CD8-positive, alpha-beta memory T cell (primary cell): ENCODE data around the gene RPS3. TPM values are rescaled to one million over a fixed set of nuclear protein-coding genes. Genes with fewer than 3 reads are reported as not detected.

ENCODE experiments used
- CTCF ChIA-PET: fragments of 350-600 bp; sonication (Branson Sonifier 250); formaldehyde crosslinking; loops from one replicate; lab custom pipeline; 2021; ENCODE audit warnings: antibody characterized with exemption; lab: Charles Lee
- POLR2A ChIA-PET: fragments of 350-600 bp; sonication (Branson Sonifier 250); formaldehyde crosslinking; loops from one replicate; lab custom pipeline; 2021; ENCODE audit warnings: antibody characterized with exemption; lab: Charles Lee
- DNase-seq, 5 donors: peaks; one replicate each; pipeline versions ENCODE4 v3.0.0 to v3.0.0-alpha.2; 2020 to 2022; ENCODE audit warnings: mixed read lengths in 1 of 5
- H3K27ac ChIP-seq: one replicate; pipeline ENCODE4 v1.7.0; 2013; ENCODE audit warnings: low read depth, mild to moderate bottlenecking, low read length, moderate library complexity
- H3K27me3 ChIP-seq: 2 replicates; pipeline ENCODE4 v1.7.0; 2013; ENCODE audit warnings: low read length, mild to moderate bottlenecking; ENCODE audit not compliant: insufficient read depth, poor library complexity, severe bottlenecking
- H3K36me3 ChIP-seq: 2 replicates; pipeline ENCODE4 v1.7.0; 2013; ENCODE audit warnings: mild to moderate bottlenecking, low read length, moderate library complexity; ENCODE audit not compliant: insufficient read depth
- H3K4me1 ChIP-seq: 2 replicates; pipeline ENCODE4 v1.7.0; 2013; ENCODE audit warnings: mild to moderate bottlenecking, low read length, moderate library complexity; ENCODE audit not compliant: insufficient read depth
- H3K4me3 ChIP-seq: 2 replicates; pipeline ENCODE4 v1.7.0; 2013; ENCODE audit warnings: mild to moderate bottlenecking, low read length
- H3K9me3 ChIP-seq: 2 replicates; pipeline ENCODE4 v1.7.0; 2013; ENCODE audit warnings: mild to moderate bottlenecking, low read length
- H3K27ac Mint-ChIP-seq, 8 donors: one replicate each; pipeline ENCODE4 v1.8.0; 2020 to 2021; ENCODE audit warnings: mixed read lengths in 8 of 8, mild to moderate bottlenecking in 6 of 8, inconsistent platforms in 3 of 8, moderate library complexity in 3 of 8
- H3K27me3 Mint-ChIP-seq, 2 donors: one replicate each; pipeline ENCODE4 v1.8.0; 2020 to 2021; ENCODE audit warnings: mixed read lengths in 2 of 2, mild to moderate bottlenecking in 1 of 2, moderate library complexity in 1 of 2
- H3K36me3 Mint-ChIP-seq, 3 donors: one replicate each; pipeline ENCODE4 v1.8.0; 2020 to 2021; ENCODE audit warnings: mixed read lengths in 3 of 3, inconsistent platforms in 1 of 3, mild to moderate bottlenecking in 1 of 3
- H3K4me1 Mint-ChIP-seq, 3 donors: one replicate each; pipeline ENCODE4 v1.8.0; 2020 to 2021; ENCODE audit warnings: mixed read lengths in 3 of 3, inconsistent platforms in 1 of 3, mild to moderate bottlenecking in 1 of 3
- H3K4me3 Mint-ChIP-seq, 7 donors: one replicate each; pipeline ENCODE4 v1.8.0; 2020 to 2021; ENCODE audit warnings: mixed read lengths in 7 of 7, mild to moderate bottlenecking in 6 of 7, moderate library complexity in 4 of 7, inconsistent platforms in 2 of 7
- H3K9me3 Mint-ChIP-seq, 5 donors: one replicate each; pipeline ENCODE4 v1.8.0; 2020 to 2022; ENCODE audit warnings: mixed read lengths in 5 of 5, mild to moderate bottlenecking in 3 of 5, moderate library complexity in 2 of 5, inconsistent platforms in 1 of 5
- polyA plus RNA-seq: library from polyadenylated mRNA; unstranded; fragments of 300-500 nt; fragmentation: Illumina TruSeq; gene quantifications from one replicate; pipeline ENCODE4 v1.2.3, GENCODE V29; 2021
- total RNA-seq, 2 experiments: library from RNA; stranded (reverse); gene quantifications; one replicate each; pipeline ENCODE4 v1.2.3, GENCODE V29; 2021

RPS3 gene
- total and polyA plus RNA-seq, 3 experiments from 2014 or later, result 3,916 to 4,910 (median 3,935) TPM

DNA sequence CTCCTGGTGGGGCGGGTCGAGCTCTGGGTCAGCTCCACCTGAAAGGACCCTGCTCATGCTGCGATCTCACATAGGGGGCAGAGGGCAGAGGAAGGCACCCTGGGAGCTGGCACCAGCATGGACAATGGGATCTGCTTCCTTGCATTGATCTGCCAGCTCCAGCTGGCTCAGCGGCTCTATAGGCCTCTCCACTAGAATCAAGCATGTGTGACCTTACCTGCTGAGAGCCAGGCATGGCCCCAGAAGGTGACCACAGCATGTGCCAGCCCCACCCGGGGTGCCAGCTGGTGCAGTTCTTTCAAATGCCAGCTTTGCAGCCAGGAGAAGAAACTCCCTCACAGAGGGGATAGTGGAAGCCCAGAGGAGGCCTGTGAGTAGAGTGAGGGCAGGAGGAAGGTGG, 55.7 kb downstream of the RPS3 start:
- no peak overlapping the region for H3K4me3 ChIP-seq
- no peak overlapping the region for H3K27ac ChIP-seq
- Mint-ChIP-seq H3K4me1 (no peaks in the 10 kb centered on the region), H3K9me3 (no peaks in the 10 kb centered on the region), H3K4me3 (no peak overlapping the region), H3K27ac (peak overlapping the region in 1 of 8 donors; percentile 21), H3K36me3 (peaks cover 0 to 7% (median 1%) of the 10 kb centered on the region in 3 donors), H3K27me3 (peaks cover 0 to 2% of the 10 kb centered on the region in 2 donors)
- no peak for DNase-seq
- no peaks in the 10 kb centered on the region for H3K27me3 ChIP-seq
- POLR2A ChIA-PET, result no interaction called here
- no peaks in the 10 kb centered on the region for H3K9me3 ChIP-seq
- CTCF ChIA-PET, result interaction anchor here (0.9 to 3.5 kb wide), 5 partner anchors 10 to 119 kb away, joined by 3 to 14 read pairs (median 3); no protein-coding TSS in a partner anchor
- no peaks in the 10 kb centered on the region for H3K36me3 ChIP-seq
- no peaks in the 10 kb centered on the region for H3K4me1 ChIP-seq

Other genes with a start within 250 kb of the RPS3 start
- 1 to 10 TPM in 1 of 2 experiments, under 1 TPM in 1; 0.98 to 1.3 TPM for gene SLCO2B1, start 248.4 kb upstream of the RPS3 start, total RNA-seq
- not detected for gene SLCO2B1, start 248.4 kb upstream of the RPS3 start, polyA plus RNA-seq
- gene TPBGL, start 158.7 kb upstream of the RPS3 start, total RNA-seq, result under 1 TPM in 1 of 2 experiments, not detected in 1; 0.09 TPM
- gene TPBGL, start 158.7 kb upstream of the RPS3 start, polyA plus RNA-seq, result 0.23 TPM
- 10 to 100 TPM in 1 of 2 experiments, 1 to 10 TPM in 1; 9.9 to 10.6 TPM for gene ARRB1, start 47.9 kb upstream of the RPS3 start, total RNA-seq
- 5.5 TPM for gene ARRB1, start 47.9 kb upstream of the RPS3 start, polyA plus RNA-seq
- under 1 TPM; 0.44 to 0.83 TPM for gene KLHL35, start 33.7 kb downstream of the RPS3 start, total RNA-seq
- 0.37 TPM for gene KLHL35, start 33.7 kb downstream of the RPS3 start, polyA plus RNA-seq
- 1 to 10 TPM; 8.9 to 9.1 TPM for gene GDPD5, start 126.4 kb downstream of the RPS3 start, total RNA-seq
- gene GDPD5, start 126.4 kb downstream of the RPS3 start, polyA plus RNA-seq, result 10.4 TPM
- 10 to 100 TPM; 20.7 to 21.1 TPM for gene SERPINH1, start 162.7 kb downstream of the RPS3 start, total RNA-seq
- 8.4 TPM for gene SERPINH1, start 162.7 kb downstream of the RPS3 start, polyA plus RNA-seq